SK-N-SH (cell line): ENCODE measurements around the gene COX6A1. TPM values are rescaled to one million over a fixed set of nuclear protein-coding genes. Genes with fewer than 3 reads are reported as not detected.

ENCODE experiments used
- CTCF ChIA-PET: fragments of 300-600, 350-600 bp; formaldehyde crosslinking; extraction: SDS; loops from one replicate; lab custom pipeline; 2021; lab: Yijun Ruan, JAX
- POLR2A ChIA-PET: fragments of 350-600 bp; sonication (Branson Sonifier 250); formaldehyde crosslinking; extraction: SDS; loops from one replicate; lab custom pipeline; 2020; ENCODE audit warnings: antibody characterized with exemption, inconsistent platforms; lab: Yijun Ruan, JAX
- DNase-seq: peaks from one replicate; pipeline ENCODE4 v3.0.0; 2012
- H2AFZ ChIP-seq: fragments of 200-600 bp; sonication (generic); 2 replicates; pipeline ENCODE4 v1.8.1; 2016; ENCODE audit warnings: antibody characterized with exemption, mild to moderate bottlenecking, low read depth
- H3F3A ChIP-seq: fragments of 200-600 bp; sonication (generic); replicated peaks from 2 replicates; pipeline ENCODE3; 2016; ENCODE audit warnings: antibody characterized with exemption, mild to moderate bottlenecking; ENCODE audit not compliant: insufficient read depth
- H3K27ac ChIP-seq, 2 experiments: fragments of 200-500 bp in 1 of 2; fragments of 200-600 bp in 1 of 2; sonication (Bioruptor generic) in 1 of 2; sonication (generic), shearing (Covaris generic) in 1 of 2; 2 replicates each; pipeline versions ENCODE4 v1.5.1 to v1.6.1; 2014 to 2016; ENCODE audit warnings: low read depth in 2 of 2, inconsistent platforms in 1 of 2, low read length in 1 of 2, mild to moderate bottlenecking in 1 of 2, mixed read lengths in 1 of 2
- H3K27me3 ChIP-seq: fragments of 200-600 bp; sonication (generic), shearing (Covaris generic); 2 replicates; pipeline ENCODE4 v1.6.1; 2016; ENCODE audit warnings: mixed run types; ENCODE audit not compliant: insufficient read depth
- H3K36me3 ChIP-seq, 2 experiments: fragments of 200-500 bp in 1 of 2; fragments of 200-600 bp in 1 of 2; sonication (Bioruptor generic) in 1 of 2; sonication (generic) in 1 of 2; replicated peaks in 1 of 2; 2 replicates each; pipeline versions ENCODE3 to v1.5.1; 2014 to 2016; ENCODE audit warnings: low read length in 1 of 2, mild to moderate bottlenecking in 1 of 2; ENCODE audit not compliant: insufficient read depth in 2 of 2, control insufficient read depth in 1 of 2
- H3K4me1 ChIP-seq, 2 experiments: fragments of 200-500 bp in 1 of 2; fragments of 200-600 bp in 1 of 2; sonication (Bioruptor generic) in 1 of 2; sonication (generic), shearing (Covaris generic) in 1 of 2; 2 replicates each; pipeline versions ENCODE4 v1.5.1 to v1.6.1; 2014 to 2016; ENCODE audit warnings: low read depth in 1 of 2, low read length in 1 of 2, mixed run types in 1 of 2; ENCODE audit not compliant: insufficient read depth in 2 of 2, control insufficient read depth in 1 of 2
- H3K4me2 ChIP-seq: fragments of 200-600 bp; sonication (generic), shearing (Covaris generic); 2 replicates; pipeline ENCODE4 v1.6.1; 2017; ENCODE audit warnings: mixed run types
- H3K4me3 ChIP-seq, 2 experiments: fragments of 200-500 bp in 1 of 2; fragments of 200-600 bp in 1 of 2; sonication (Bioruptor generic) in 1 of 2; sonication (generic), shearing (Covaris generic) in 1 of 2; 2 replicates each; pipeline versions ENCODE4 v1.5.1 to v1.8.1; 2014 to 2016; ENCODE audit warnings: low read depth in 2 of 2, inconsistent platforms in 1 of 2, low read length in 1 of 2, mild to moderate bottlenecking in 1 of 2, mixed read lengths in 1 of 2, moderate library complexity in 1 of 2
- H3K79me2 ChIP-seq: fragments of 200-600 bp; sonication (generic); 2 replicates; pipeline ENCODE4 v1.8.1; 2017; ENCODE audit warnings: mild to moderate bottlenecking; ENCODE audit not compliant: insufficient read depth
- H3K9ac ChIP-seq: fragments of 200-600 bp; sonication (generic); 2 replicates; pipeline ENCODE4 v1.6.1; 2017; ENCODE audit warnings: mixed run types
- H3K9me2 ChIP-seq: fragments of 200-600 bp; sonication (generic); 2 replicates; pipeline ENCODE4 v1.6.1; 2017; ENCODE audit warnings: mixed run types
- H3K9me3 ChIP-seq: fragments of 200-600 bp; sonication (generic); 2 replicates; pipeline ENCODE4 v1.6.1; 2017; ENCODE audit warnings: mixed run types, mild to moderate bottlenecking, moderate library complexity
- H4K20me1 ChIP-seq: fragments of 200-600 bp; sonication (generic); 2 replicates; pipeline ENCODE4 v1.6.1; 2017; ENCODE audit warnings: mild to moderate bottlenecking, mixed run types; ENCODE audit not compliant: insufficient read depth
- CTCF ChIP-seq: fragments of 200-600 bp; sonication (generic); IDR thresholded peaks from 2 replicates; pipeline ENCODE4 v1.6.1; 2017; ENCODE audit warnings: antibody characterized with exemption, mild to moderate bottlenecking, moderate library complexity
- FOSL2 ChIP-seq: IDR thresholded peaks from 2 replicates; pipeline ENCODE4 v1.4.0; 2012; ENCODE audit warnings: low read depth, mild to moderate bottlenecking, moderate library complexity, borderline replicate concordance
- FOXJ3 ChIP-seq: sonication (generic); formaldehyde crosslinking; IDR thresholded peaks from 2 replicates; pipeline ENCODE4 v1.5.1; 2020; ENCODE audit warnings: mild to moderate bottlenecking, missing genetic modification reagents
- GABPA ChIP-seq: IDR thresholded peaks from 2 replicates; pipeline ENCODE4 v1.4.0; 2012; ENCODE audit warnings: low read depth, mild to moderate bottlenecking
- GATA2 ChIP-seq: sonication (generic); formaldehyde crosslinking; IDR thresholded peaks from 2 replicates; pipeline ENCODE4 v1.5.0; 2020; ENCODE audit warnings: mild to moderate bottlenecking, missing genetic modification reagents
- MAX ChIP-seq: IDR thresholded peaks from 2 replicates; pipeline ENCODE4 v1.4.0; 2012; ENCODE audit warnings: low read depth
- MEF2A ChIP-seq: IDR thresholded peaks from 2 replicates; pipeline ENCODE4 v1.4.0; 2012; ENCODE audit warnings: low read depth, borderline replicate concordance
- NFIC ChIP-seq: IDR thresholded peaks from 2 replicates; pipeline ENCODE4 v1.4.0; 2012; ENCODE audit warnings: borderline replicate concordance
- NRF1 ChIP-seq: IDR thresholded peaks from 2 replicates; pipeline ENCODE4 v1.6.1; 2012; ENCODE audit warnings: low read depth, mild to moderate bottlenecking, low read length
- POLR2AphosphoS5 ChIP-seq: IDR thresholded peaks from 2 replicates; pipeline ENCODE4 v1.6.1; 2012; ENCODE audit warnings: low read depth, low read length
- RFX5 ChIP-seq: IDR thresholded peaks from 2 replicates; pipeline ENCODE4 v1.6.1; 2012; ENCODE audit warnings: mild to moderate bottlenecking, improper control_type of control experiment, low read length
- SIN3A ChIP-seq: IDR thresholded peaks from 2 replicates; pipeline ENCODE4 v1.6.1; 2012; ENCODE audit warnings: low read depth, mild to moderate bottlenecking, low read length, moderate library complexity, borderline replicate concordance
- SMC3 ChIP-seq: IDR thresholded peaks from 2 replicates; pipeline ENCODE4 v1.6.1; 2012; ENCODE audit warnings: low read depth, low read length, improper control_type of control experiment
- TEAD4 ChIP-seq: IDR thresholded peaks from 2 replicates; pipeline ENCODE4 v1.4.0; 2012; ENCODE audit warnings: mild to moderate bottlenecking, borderline replicate concordance; ENCODE audit not compliant: insufficient read depth
- USF1 ChIP-seq: IDR thresholded peaks from 2 replicates; pipeline ENCODE4 v1.4.0; 2012; ENCODE audit warnings: low read depth, borderline replicate concordance
- ZBTB33 ChIP-seq: IDR thresholded peaks from 2 replicates; pipeline ENCODE4 v1.4.0; 2012; ENCODE audit warnings: low read depth, borderline replicate concordance
- WGBS: methylation state at CpG from one replicate; pipeline ENCODE4 v1.1.6; 2017; ENCODE audit warnings: low lambda C conversion rate; 5-methylcytosine and 5-hydroxymethylcytosine counted together
- polyA plus RNA-seq, 3 experiments: library from polyadenylated mRNA; depleted of rRNA; stranded (reverse); fragments of >200 nt; gene quantifications; 2 replicates each; pipeline ENCODE4 v1.2.3, GENCODE V29; 2012
- TF ChIP-seq, protein P1 (sequence below): fragments of 150-350 bp; IDR thresholded peaks from 2 replicates; pipeline ENCODE4 v1.6.1; 2016; ENCODE audit warnings: mild to moderate bottlenecking, low read depth, low read length
- TF ChIP-seq, protein P2 (sequence below): IDR thresholded peaks from 2 replicates; pipeline ENCODE4 v1.6.1; 2012; ENCODE audit warnings: mild to moderate bottlenecking, low read depth, low read length, moderate library complexity

COX6A1 gene
- polyA plus RNA-seq, 1 of the 3 experiments (the other 2 are of a cell fraction), result 1,199 TPM

DNA sequence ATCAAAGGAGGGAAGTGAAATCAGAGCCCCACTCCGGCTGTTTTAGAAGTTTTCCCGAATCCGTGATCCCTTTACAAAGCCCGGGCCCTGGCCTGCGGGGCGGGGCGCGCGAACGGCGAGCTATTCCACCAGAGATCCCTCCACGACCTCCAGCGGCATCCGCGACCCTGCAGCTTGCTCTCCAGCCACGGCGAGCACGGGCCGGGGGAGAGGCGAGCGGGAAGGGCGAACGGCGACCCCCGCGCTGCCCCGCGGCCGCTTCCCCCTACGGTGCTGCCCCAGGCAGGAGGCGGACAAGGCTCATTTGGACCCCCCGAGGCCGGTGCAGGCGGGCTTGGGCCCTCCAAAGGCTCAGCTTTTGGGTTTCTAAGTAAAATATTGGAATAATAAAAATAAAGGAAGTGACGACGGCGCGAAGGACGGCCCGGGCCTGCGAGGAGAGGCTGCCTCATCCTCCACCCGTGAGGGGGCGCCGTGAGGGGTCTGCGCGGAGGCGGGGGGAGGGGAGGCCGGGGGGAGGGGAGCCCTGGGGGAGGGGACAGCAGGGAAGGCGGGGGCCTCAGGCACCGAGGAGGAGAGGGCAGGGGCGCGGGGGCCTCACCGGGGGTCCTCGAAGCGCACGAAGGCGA is 31.0 kb downstream of the COX6A1 start (continued):
- 0 out of 2 replicates have a peak, but pooled peaks have one; percentile 9 for TF ChIP-seq MAX
- no peak for TF ChIP-seq TEAD4
- no peak for TF ChIP-seq FOXJ3 (CRISPR knock-in tag)
- TF ChIP-seq, protein P1, sequence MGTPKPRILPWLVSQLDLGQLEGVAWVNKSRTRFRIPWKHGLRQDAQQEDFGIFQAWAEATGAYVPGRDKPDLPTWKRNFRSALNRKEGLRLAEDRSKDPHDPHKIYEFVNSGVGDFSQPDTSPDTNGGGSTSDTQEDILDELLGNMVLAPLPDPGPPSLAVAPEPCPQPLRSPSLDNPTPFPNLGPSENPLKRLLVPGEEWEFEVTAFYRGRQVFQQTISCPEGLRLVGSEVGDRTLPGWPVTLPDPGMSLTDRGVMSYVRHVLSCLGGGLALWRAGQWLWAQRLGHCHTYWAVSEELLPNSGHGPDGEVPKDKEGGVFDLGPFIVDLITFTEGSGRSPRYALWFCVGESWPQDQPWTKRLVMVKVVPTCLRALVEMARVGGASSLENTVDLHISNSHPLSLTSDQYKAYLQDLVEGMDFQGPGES, result no peak
- 0 out of 2 replicates have a peak, but pooled peaks have one; percentile 30 for TF ChIP-seq GABPA
- TF ChIP-seq SIN3A, result 0 out of 2 replicates have a peak, but pooled peaks have one; percentile 5

- peak within 1 kb of the TSS; percentile 94 for H3K4me2 ChIP-seq
- H3K9ac ChIP-seq, result peak within 1 kb of the TSS; percentile 87
- H3K79me2 ChIP-seq, result peaks cover 77% of the 10 kb centered on the region
- peak within 1 kb of the TSS; percentile 79 to 93 for H3K27ac ChIP-seq
- CTCF ChIA-PET, result interaction anchor here (0.6 to 5.3 kb wide), 27 partner anchors 9 to 178 kb away, joined by 3 to 52 read pairs (median 4); partner anchors contain the start of genes COX6A1, DYNLL1, RNF10 and RNU4-2
- H3K9me2 ChIP-seq, result no peaks in the 10 kb centered on the region
- peak; percentile 99 for DNase-seq
- no peaks in the 10 kb centered on the region for H3K9me3 ChIP-seq
- peaks cover 17% of the 10 kb centered on the region for H3F3A ChIP-seq
- peaks cover 0 to 8% of the 10 kb centered on the region in 2 experiments; a peak in 1 of 4 replicates for H3K4me1 ChIP-seq
- H4K20me1 ChIP-seq, result peaks cover 44% of the 10 kb centered on the region
- POLR2A ChIA-PET, result interaction anchor here (0.6 to 1.9 kb wide), 4 partner anchors 26 to 173 kb away, joined by 3 to 12 read pairs (median 4); partner anchors contain the start of genes COQ5 and DYNLL1
- H3K27me3 ChIP-seq, result no peaks in the 10 kb centered on the region
- H2AFZ ChIP-seq, result peak within 1 kb of the TSS; percentile 93
- 5% methylated on average over 6 of the region's 88 CpGs for WGBS
- peaks cover 13 to 18% of the 10 kb centered on the region in 2 experiments for H3K36me3 ChIP-seq
- peak within 1 kb of the TSS; percentile 78 to 88 for H3K4me3 ChIP-seq
- TF ChIP-seq ZBTB33 (no peak), FOSL2 (no peak), MAX (peak; percentile 90), SMC3 (peak; percentile 29; the same call in 1 of the 2 replicates), CTCF (peak; percentile 81), POLR2AphosphoS5 (peak; percentile 76), RFX5 (no peak), GATA2 (no peak), NRF1 (peak; percentile 80), TEAD4 (no peak), MEF2A (no peak), NFIC (no peak), USF1 (no peak)
- TF ChIP-seq, protein P2, sequence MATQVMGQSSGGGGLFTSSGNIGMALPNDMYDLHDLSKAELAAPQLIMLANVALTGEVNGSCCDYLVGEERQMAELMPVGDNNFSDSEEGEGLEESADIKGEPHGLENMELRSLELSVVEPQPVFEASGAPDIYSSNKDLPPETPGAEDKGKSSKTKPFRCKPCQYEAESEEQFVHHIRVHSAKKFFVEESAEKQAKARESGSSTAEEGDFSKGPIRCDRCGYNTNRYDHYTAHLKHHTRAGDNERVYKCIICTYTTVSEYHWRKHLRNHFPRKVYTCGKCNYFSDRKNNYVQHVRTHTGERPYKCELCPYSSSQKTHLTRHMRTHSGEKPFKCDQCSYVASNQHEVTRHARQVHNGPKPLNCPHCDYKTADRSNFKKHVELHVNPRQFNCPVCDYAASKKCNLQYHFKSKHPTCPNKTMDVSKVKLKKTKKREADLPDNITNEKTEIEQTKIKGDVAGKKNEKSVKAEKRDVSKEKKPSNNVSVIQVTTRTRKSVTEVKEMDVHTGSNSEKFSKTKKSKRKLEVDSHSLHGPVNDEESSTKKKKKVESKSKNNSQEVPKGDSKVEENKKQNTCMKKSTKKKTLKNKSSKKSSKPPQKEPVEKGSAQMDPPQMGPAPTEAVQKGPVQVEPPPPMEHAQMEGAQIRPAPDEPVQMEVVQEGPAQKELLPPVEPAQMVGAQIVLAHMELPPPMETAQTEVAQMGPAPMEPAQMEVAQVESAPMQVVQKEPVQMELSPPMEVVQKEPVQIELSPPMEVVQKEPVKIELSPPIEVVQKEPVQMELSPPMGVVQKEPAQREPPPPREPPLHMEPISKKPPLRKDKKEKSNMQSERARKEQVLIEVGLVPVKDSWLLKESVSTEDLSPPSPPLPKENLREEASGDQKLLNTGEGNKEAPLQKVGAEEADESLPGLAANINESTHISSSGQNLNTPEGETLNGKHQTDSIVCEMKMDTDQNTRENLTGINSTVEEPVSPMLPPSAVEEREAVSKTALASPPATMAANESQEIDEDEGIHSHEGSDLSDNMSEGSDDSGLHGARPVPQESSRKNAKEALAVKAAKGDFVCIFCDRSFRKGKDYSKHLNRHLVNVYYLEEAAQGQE, result no peak
Observed at GRCh38 chr12:120469450-120470149, 31.7 kb downstream of the COX6A1 start, which contains the start of gene SRSF9. Gene SRSF9 (minus strand): TSS chr12:120469748. CDS start chr12:120469609, 139 bp downstream.
